Measurements from ENCODE around the gene ODC1. TPM values are rescaled to one million over a fixed set of nuclear protein-coding genes. Genes with fewer than 3 reads are reported as not detected.

The ODC1 gene
- total RNA-seq, 1 experiment from 2014 or later = 78.4 TPM

DNA sequence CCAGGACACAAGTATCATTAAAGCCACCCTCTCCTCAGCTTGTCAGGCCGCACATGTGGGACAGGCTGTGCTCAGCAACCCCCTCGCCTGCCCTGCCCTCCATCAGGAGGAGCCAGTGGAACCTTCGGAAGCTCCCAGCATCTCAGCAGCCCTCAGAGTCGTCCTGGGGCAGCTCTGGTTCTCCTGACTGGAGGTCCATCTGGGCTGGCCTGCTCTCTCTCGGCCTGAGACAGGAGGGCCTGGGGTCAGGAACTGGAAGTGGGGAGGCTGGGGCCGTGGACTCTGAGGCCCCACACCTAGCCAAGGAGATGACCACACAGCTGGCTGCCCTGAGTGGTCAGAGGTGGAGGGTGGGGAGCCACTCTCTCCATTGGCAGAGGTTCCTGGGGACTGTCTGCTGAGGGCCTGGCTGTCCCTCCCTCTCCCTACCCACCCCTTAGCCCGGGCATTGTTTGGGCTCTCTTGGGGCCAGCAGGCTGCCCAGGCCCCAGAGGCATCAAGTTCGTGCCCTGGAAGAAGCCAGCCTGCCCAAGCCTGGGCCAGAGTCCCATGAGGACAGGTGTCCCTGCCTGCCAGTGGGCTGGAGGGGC is 23.1 kb downstream of the ODC1 start:
- Mint-ChIP-seq H3K4me1 (ENCODE audit: low read depth, unreplicated experiment) (no peaks in the 10 kb centered on the region), H3K36me3 (ENCODE audit: insufficient read depth, unreplicated experiment) (peaks cover 13% of the 10 kb centered on the region), H3K9me3 (ENCODE audit: low read depth, unreplicated experiment) (no peaks in the 10 kb centered on the region), H3K4me3 (ENCODE audit: low read depth, unreplicated experiment) (no peak overlapping the region), H3K27me3 (ENCODE audit: unreplicated experiment) (no peaks in the 10 kb centered on the region), H3K27ac (ENCODE audit: unreplicated experiment) (no peak overlapping the region)
- no peak for DNase-seq
- BruUV-seq (replicated peaks) = no TSS peak
- TF ChIP-seq, protein P1, sequence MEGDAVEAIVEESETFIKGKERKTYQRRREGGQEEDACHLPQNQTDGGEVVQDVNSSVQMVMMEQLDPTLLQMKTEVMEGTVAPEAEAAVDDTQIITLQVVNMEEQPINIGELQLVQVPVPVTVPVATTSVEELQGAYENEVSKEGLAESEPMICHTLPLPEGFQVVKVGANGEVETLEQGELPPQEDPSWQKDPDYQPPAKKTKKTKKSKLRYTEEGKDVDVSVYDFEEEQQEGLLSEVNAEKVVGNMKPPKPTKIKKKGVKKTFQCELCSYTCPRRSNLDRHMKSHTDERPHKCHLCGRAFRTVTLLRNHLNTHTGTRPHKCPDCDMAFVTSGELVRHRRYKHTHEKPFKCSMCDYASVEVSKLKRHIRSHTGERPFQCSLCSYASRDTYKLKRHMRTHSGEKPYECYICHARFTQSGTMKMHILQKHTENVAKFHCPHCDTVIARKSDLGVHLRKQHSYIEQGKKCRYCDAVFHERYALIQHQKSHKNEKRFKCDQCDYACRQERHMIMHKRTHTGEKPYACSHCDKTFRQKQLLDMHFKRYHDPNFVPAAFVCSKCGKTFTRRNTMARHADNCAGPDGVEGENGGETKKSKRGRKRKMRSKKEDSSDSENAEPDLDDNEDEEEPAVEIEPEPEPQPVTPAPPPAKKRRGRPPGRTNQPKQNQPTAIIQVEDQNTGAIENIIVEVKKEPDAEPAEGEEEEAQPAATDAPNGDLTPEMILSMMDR (IDR thresholded peaks at IDR 0.05; ENCODE audit: unreplicated experiment) = no peak
- CTCF ChIA-PET = no interaction called here
- intact Hi-C loops (cut with micrococcal nuclease; ENCODE audit: unreplicated experiment) = no loop called here

DNA sequence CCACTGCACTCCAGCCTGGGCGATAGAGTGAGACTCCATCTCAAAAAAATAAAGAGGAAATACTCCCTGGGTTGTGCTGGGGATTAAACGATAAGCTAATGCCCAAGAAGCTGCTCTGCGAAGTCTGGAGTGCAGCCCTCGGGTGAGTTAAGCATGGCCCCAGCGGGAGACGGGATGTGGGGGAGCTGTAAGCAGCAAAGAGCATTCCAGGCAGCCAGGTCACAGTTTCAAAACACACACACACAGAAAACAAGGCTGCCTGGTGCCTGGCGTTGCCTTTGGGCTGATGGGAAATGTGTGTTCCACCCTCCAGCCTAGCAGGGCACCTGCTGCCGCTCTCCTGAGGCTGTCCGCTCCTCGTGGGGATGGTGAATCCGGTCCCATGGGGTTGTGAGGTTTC is 24.1 kb downstream of the ODC1 start:
- no TSS peak for BruUV-seq (replicated peaks)
- intact Hi-C loops (cut with micrococcal nuclease; ENCODE audit: unreplicated experiment) = no loop called here
- Mint-ChIP-seq H3K27ac (ENCODE audit: unreplicated experiment) (no peak overlapping the region), H3K4me3 (ENCODE audit: low read depth, unreplicated experiment) (no peak overlapping the region), H3K36me3 (ENCODE audit: insufficient read depth, unreplicated experiment) (peaks cover 13% of the 10 kb centered on the region), H3K4me1 (ENCODE audit: low read depth, unreplicated experiment) (no peaks in the 10 kb centered on the region), H3K27me3 (ENCODE audit: unreplicated experiment) (no peaks in the 10 kb centered on the region), H3K9me3 (ENCODE audit: low read depth, unreplicated experiment) (no peaks in the 10 kb centered on the region)
- TF ChIP-seq, protein P1 (IDR thresholded peaks at IDR 0.05; ENCODE audit: unreplicated experiment) = no peak
- DNase-seq = no peak
- CTCF ChIA-PET = no interaction called here

DNA sequence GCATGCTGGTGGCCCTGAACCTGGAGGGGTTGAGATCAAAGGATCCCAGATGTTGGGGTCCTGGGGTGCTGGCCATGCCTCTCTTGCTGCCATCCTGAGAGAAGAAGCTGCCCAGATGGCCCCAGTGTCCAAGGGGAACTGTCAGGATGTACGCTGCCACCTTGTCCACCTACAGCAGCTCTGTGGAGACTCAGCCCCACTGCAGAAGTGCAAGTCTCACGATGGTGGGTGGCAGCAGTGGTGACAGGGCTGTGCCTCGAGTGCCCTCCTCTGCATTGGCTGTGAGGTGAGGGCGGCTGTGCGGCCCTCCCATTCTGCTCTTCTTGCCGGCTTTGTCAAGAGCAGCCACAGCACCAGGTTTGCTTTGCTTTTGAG is 24.7 kb downstream of the ODC1 start:
- H3K4me1 Mint-ChIP-seq (ENCODE audit: low read depth, unreplicated experiment) = no peaks in the 10 kb centered on the region
- intact Hi-C loops (cut with micrococcal nuclease; ENCODE audit: unreplicated experiment) = no loop called here
- H3K4me3 Mint-ChIP-seq (ENCODE audit: low read depth, unreplicated experiment) = no peak overlapping the region
- H3K9me3 Mint-ChIP-seq (ENCODE audit: low read depth, unreplicated experiment) = no peaks in the 10 kb centered on the region
- no peaks in the 10 kb centered on the region for H3K27me3 Mint-ChIP-seq (ENCODE audit: unreplicated experiment)
- TF ChIP-seq, protein P1 (IDR thresholded peaks at IDR 0.05; ENCODE audit: unreplicated experiment) = no peak
- CTCF ChIA-PET = no interaction called here
- no peak for DNase-seq
- H3K36me3 Mint-ChIP-seq (ENCODE audit: insufficient read depth, unreplicated experiment) = peaks cover 13% of the 10 kb centered on the region
- no TSS peak for BruUV-seq (replicated peaks)
- H3K27ac Mint-ChIP-seq (ENCODE audit: unreplicated experiment) = no peak overlapping the region

DNA sequence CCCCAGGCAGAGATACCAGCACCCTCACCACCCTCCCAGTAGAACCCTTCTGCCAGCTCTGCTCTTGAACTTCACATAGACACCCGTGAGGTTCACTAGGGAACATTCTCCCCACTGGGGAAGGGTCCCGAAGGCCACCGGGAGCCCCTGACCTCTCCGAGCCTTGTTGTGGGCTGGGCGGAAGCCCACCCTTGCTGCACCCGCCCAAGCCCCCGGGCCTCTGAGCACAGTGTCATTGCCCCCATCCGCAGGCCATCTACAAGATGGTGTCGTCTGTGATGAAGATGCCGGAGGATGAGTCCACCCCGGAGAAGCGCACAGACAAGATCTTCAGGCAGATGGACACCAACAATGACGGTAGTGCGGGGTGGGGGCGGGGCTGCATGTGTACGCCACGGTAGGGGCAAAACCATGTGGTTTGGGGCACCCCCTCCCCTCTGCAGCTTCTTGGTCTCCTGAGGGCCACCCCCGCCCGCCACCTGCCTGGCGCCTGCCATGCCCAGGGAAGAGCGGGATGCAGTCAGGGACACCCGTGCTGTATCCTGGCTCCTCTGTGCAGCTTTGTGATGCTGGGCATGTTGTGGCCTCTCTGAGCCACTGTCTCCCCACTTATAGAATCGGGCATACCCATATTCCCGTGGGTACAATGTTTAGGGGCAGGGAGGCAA is 25.3 kb downstream of the ODC1 start:
- Mint-ChIP-seq H3K27me3 (ENCODE audit: unreplicated experiment) (no peaks in the 10 kb centered on the region), H3K36me3 (ENCODE audit: insufficient read depth, unreplicated experiment) (peaks cover 13% of the 10 kb centered on the region), H3K4me3 (ENCODE audit: low read depth, unreplicated experiment) (no peak overlapping the region), H3K4me1 (ENCODE audit: low read depth, unreplicated experiment) (no peaks in the 10 kb centered on the region), H3K9me3 (ENCODE audit: low read depth, unreplicated experiment) (no peaks in the 10 kb centered on the region), H3K27ac (ENCODE audit: unreplicated experiment) (no peak overlapping the region)
- intact Hi-C loops (cut with micrococcal nuclease; ENCODE audit: unreplicated experiment) = no loop called here
- DNase-seq = no peak
- TF ChIP-seq, protein P1 (IDR thresholded peaks at IDR 0.05; ENCODE audit: unreplicated experiment) = no peak
- BruUV-seq (replicated peaks) = no TSS peak
- CTCF ChIA-PET = no interaction called here

All from Calu3 (cell line).